Spinal cord (tissue), 10 donors: ENCODE measurements around the gene ERC1. TPM values are rescaled to one million over a fixed set of nuclear protein-coding genes. Genes with fewer than 3 reads are reported as not detected.
"Not testable (repeated sequence)": the region's sequence is repeated elsewhere in the genome, so short reads cannot be mapped to it uniquely, and the experiment has no call there.

Source experiments
- DNase-seq, 6 donors: peaks; one replicate each; pipeline versions ENCODE4 v3.0.0 to v3.0.0-alpha.2; 2013 to 2015; ENCODE audit warnings: low spot score in 6 of 6, low read depth in 4 of 6
- H3K27ac ChIP-seq: one replicate; pipeline ENCODE4 v1.5.1; 2013; ENCODE audit warnings: low read depth, low read length, control low read depth
- H3K27me3 ChIP-seq: one replicate; pipeline ENCODE4 v1.6.1; 2013; ENCODE audit warnings: low read length; ENCODE audit not compliant: control insufficient read depth, insufficient read depth
- H3K36me3 ChIP-seq: one replicate; pipeline ENCODE4 v1.6.1; 2013; ENCODE audit warnings: low read length; ENCODE audit not compliant: control insufficient read depth, insufficient read depth
- H3K4me1 ChIP-seq: one replicate; pipeline ENCODE4 v1.6.1; 2013; ENCODE audit warnings: low read length; ENCODE audit not compliant: control insufficient read depth, insufficient read depth
- H3K4me3 ChIP-seq: one replicate; pipeline ENCODE4 v1.5.1; 2013; ENCODE audit warnings: low read depth, low read length, control low read depth
- H3K9me3 ChIP-seq: one replicate; pipeline ENCODE4 v1.6.1; 2013; ENCODE audit warnings: low read length; ENCODE audit not compliant: control insufficient read depth, insufficient read depth
- WGBS: methylation state at CpG from one replicate; pipeline ENCODE4 v1.1.5; 2013; ENCODE audit warnings: missing lambda C conversion rate; ENCODE audit not compliant: insufficient coverage; 5-methylcytosine and 5-hydroxymethylcytosine counted together
- polyA plus RNA-seq, 2 donors: library from polyadenylated mRNA; unstranded; fragments of 120-200 nt; gene quantifications; one replicate each; pipeline ENCODE4 v1.2.1, GENCODE V29; 2013; ENCODE audit not compliant: insufficient read length in 2 of 2
- total RNA-seq, 2 donors: library from RNA; depleted of rRNA in 1 of 2; stranded (reverse); fragments of 120-200 nt in 1 of 2; fragments of >200 nt in 1 of 2; gene quantifications; one replicate each; pipeline versions ENCODE4 v1.2.3 to v1.2.4, GENCODE V29; 2013 to 2014
- donor health status: healthy.

Gene ERC1
- total and polyA plus RNA-seq, 4 donors, result 44.3 to 75.5 (median 47.9) TPM

- 84% methylated on average over 4 of the region's 4 CpGs for WGBS
- Histone ChIP-seq H3K4me1 (no peaks in the 10 kb centered on the region), H3K27ac (no peak overlapping the region)
These were observed 5.9 kb downstream of the ERC1 start for GRCh38 chr12:996881-997280.

GRCh38 chr12:997505-997904 is 6.5 kb downstream of the ERC1 start:
- no peak overlapping the region for H3K4me3 ChIP-seq
- H3K4me1 ChIP-seq, result no peaks in the 10 kb centered on the region
- 86% methylated on average over 1 of the region's 1 CpG for WGBS

More at GRCh38 chr12:996881-997280, 5.9 kb downstream of the ERC1 start:
- Histone ChIP-seq H3K9me3 (no peaks in the 10 kb centered on the region), H3K27me3 (no peaks in the 10 kb centered on the region), H3K4me3 (no peak overlapping the region), H3K36me3 (peaks cover 2% of the 10 kb centered on the region)
- no peak for DNase-seq

DNA sequence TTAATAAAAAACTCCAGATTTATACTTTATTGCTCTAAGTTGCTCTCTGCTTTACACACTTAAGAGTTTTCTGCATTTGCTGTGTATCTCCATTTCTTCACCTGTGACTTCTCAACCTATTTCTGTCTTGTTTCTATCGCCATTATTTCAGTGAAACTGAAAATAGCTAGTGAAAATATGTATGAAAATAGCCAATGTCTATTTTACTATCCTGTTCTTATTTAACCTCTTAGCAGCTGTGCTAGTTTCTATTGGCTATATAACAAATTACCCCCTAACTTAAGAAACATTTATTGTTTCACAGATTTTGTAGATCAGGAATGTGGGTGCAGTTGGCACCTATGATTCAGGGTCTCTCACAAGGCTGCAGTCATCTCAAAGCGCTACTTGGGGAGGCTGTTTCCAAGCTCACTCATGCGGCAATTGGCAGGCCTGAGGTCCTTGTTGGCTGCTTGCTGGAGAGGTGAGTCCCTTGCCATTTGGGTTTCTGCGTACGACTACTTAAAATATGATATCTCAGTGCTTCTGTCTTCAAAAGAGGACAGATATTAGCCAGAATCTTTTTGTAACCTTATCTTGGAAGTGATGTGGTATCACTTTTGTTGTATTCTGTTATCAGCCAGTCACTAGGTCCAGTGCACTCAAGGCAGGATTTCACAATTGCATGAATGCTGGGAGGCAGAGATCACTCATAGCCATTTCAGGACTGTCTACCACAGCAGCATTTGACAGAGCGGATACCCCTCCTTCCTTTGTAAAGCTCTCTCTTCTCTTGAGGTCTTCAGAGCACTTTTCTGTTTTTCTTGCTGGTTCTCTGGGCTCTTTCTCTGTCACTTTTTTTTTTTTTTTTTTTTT is 7.2 kb downstream of the ERC1 start:
- no peaks in the 10 kb centered on the region for H3K27me3 ChIP-seq
- H3K9me3 ChIP-seq, result no peaks in the 10 kb centered on the region
- H3K36me3 ChIP-seq, result peaks cover 2% of the 10 kb centered on the region
- H3K4me3 ChIP-seq, result no peak overlapping the region
- H3K4me1 ChIP-seq, result no peaks in the 10 kb centered on the region
- 90% methylated on average over 3 of the region's 6 CpGs for WGBS
- H3K27ac ChIP-seq, result no peak overlapping the region
- DNase-seq, result no peak

More at GRCh38 chr12:997505-997904, 6.5 kb downstream of the ERC1 start:
- Histone ChIP-seq H3K36me3 (peaks cover 2% of the 10 kb centered on the region), H3K27ac (no peak overlapping the region), H3K27me3 (no peaks in the 10 kb centered on the region), H3K9me3 (no peaks in the 10 kb centered on the region)
- DNase-seq, result no peak

- H3K4me1 ChIP-seq, H3K4me3 ChIP-seq, H3K9me3 ChIP-seq, H3K36me3 ChIP-seq, DNase-seq, H3K27ac ChIP-seq, H3K27me3 ChIP-seq: not testable (repeated sequence)
- WGBS, result 100% methylated on average over 6 of the region's 7 CpGs
These were observed 8.7 kb downstream of the ERC1 start for GRCh38 chr12:999736-1000135.

- no peak for DNase-seq
- Histone ChIP-seq H3K36me3 (peaks cover 2% of the 10 kb centered on the region), H3K27me3 (no peaks in the 10 kb centered on the region), H3K4me3 (no peak overlapping the region), H3K4me1 (no peaks in the 10 kb centered on the region), H3K27ac (no peak overlapping the region), H3K9me3 (no peaks in the 10 kb centered on the region)
- no CpG with 5 or more reads among the region's 3 CpGs for WGBS
These were observed 10.5 kb downstream of the ERC1 start for GRCh38 chr12:1001507-1001906.

- Histone ChIP-seq H3K4me1 (no peaks in the 10 kb centered on the region), H3K9me3 (no peaks in the 10 kb centered on the region), H3K27me3 (no peaks in the 10 kb centered on the region), H3K36me3 (peaks cover 2% of the 10 kb centered on the region), H3K4me3 (no peak overlapping the region), H3K27ac (no peak overlapping the region)
- WGBS, result 80% methylated on average over 1 of the region's 3 CpGs
- no peak for DNase-seq
These were observed 12.7 kb downstream of the ERC1 start for GRCh38 chr12:1003600-1004271.

DNA sequence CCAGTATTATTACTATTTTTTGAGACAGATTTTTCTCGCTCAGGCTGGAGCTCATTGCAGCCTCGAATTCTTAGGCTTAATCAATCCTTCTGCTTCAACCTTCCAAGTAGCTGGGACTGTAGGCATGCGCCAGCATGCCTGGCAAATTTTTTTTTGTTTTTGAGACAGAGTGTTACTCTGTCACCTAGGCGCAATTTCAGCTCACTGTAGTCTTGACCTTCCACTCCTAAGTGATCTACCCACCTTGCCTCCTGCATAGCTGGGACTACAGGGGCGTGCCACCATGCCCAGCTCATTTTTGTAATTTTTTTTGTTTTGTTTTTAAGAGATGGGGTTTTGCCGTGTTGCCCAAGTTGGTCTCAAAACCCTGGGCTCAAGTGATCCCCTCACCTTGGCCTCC is 15.2 kb downstream of the ERC1 start:
- H3K36me3 ChIP-seq, result no peaks in the 10 kb centered on the region
- H3K4me3 ChIP-seq, result no peak overlapping the region
- no peaks in the 10 kb centered on the region for H3K27me3 ChIP-seq
- H3K4me1 ChIP-seq, result no peaks in the 10 kb centered on the region
- H3K9me3 ChIP-seq, result no peaks in the 10 kb centered on the region
- DNase-seq, result no peak
- 100% methylated on average over 3 of the region's 6 CpGs for WGBS
- no peak overlapping the region for H3K27ac ChIP-seq

DNA sequence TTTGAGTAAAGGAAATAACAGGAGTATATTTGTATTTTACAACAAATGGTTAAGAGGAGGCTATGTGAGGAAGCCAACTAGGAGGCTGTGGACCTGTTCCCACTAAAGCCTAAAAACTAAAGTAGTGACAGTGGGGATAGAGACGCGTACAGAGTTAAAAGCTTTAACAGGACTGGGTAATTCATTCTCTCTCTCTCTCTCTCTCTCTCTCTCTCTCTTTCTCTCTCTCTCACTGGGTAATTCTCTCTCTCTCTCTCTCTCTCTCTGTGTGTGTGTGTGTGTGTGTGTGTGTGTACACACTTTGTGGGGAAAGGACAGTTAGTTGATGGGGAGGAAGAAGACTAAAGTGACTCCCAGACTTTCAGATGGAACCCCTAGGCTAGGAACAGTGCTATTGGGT is 16.3 kb downstream of the ERC1 start:
- Histone ChIP-seq H3K27me3 (no peaks in the 10 kb centered on the region), H3K4me1 (no peaks in the 10 kb centered on the region), H3K27ac (no peak overlapping the region), H3K4me3 (no peak overlapping the region), H3K9me3 (no peaks in the 10 kb centered on the region), H3K36me3 (no peaks in the 10 kb centered on the region)
- DNase-seq, result no peak
- no CpG with 5 or more reads among the region's 2 CpGs for WGBS

DNA sequence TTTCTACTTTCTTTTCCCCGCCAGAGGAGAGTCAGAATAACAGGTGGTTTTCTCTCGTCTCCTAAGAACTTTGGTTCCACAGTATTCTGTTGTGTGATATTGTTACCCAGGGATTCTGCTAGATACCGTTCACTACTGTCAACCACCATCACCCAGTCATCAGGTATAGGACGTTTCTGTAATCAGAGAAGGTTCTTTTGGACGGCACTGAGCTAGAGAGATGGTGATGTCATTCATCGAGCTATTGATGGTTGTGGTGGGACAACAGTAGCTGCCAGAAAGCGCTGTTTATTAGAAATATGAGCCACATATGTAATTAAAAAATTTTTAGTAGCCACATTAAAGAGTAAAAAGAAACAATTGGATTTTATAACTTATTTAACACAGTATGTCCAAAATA is 17.0 kb downstream of the ERC1 start:
- DNase-seq, result no peak
- Histone ChIP-seq H3K9me3 (no peaks in the 10 kb centered on the region), H3K4me1 (no peaks in the 10 kb centered on the region), H3K27me3 (no peaks in the 10 kb centered on the region), H3K36me3 (no peaks in the 10 kb centered on the region), H3K4me3 (no peak overlapping the region), H3K27ac (no peak overlapping the region)
- no CpG with 5 or more reads among the region's 7 CpGs for WGBS

- WGBS, result 93% methylated on average over 5 of the region's 5 CpGs
- no peak for DNase-seq
- no peaks in the 10 kb centered on the region for H3K9me3 ChIP-seq
- no peak overlapping the region for H3K27ac ChIP-seq
- H3K4me1 ChIP-seq, result no peaks in the 10 kb centered on the region
- H3K4me3 ChIP-seq, result no peak overlapping the region
- no peaks in the 10 kb centered on the region for H3K27me3 ChIP-seq
- H3K36me3 ChIP-seq, result no peaks in the 10 kb centered on the region
These were observed 20.1 kb downstream of the ERC1 start for GRCh38 chr12:1011091-1011490.
